Measurements from ENCODE around the gene PGP.

The PGP gene

DNA sequence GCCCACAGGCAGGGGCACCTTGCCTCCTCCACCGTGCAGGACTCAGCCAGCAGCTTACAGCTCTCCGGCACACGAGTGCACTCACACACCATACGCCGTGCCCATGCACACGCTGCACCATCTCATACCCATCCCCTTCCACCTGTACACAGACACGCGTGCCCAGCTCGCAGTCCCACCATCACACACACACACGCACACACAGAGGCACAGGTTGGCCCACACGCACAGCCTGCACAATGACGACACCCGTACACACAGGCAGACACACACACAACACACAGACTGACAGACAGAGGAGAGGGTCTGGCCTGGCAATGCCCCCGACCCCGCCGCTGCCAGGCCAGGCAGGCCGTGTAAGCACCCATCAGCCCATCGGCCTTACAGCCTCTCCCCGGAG, 30.3 kb downstream of the PGP start:
- Histone ChIP-seq H3K27ac (ENCODE audit: poor library complexity, severe bottlenecking) (no peak overlapping the region), H3K27me3 (ENCODE audit: insufficient read depth, poor library complexity, severe bottlenecking) (no peaks in the 10 kb centered on the region), H3K4me1 (ENCODE audit: insufficient read depth, poor library complexity, severe bottlenecking) (no peaks in the 10 kb centered on the region), H3K9me3 (ENCODE audit: severe bottlenecking) (no peaks in the 10 kb centered on the region), H3K36me3 (ENCODE audit: low read depth) (no peaks in the 10 kb centered on the region), H3K4me3 (ENCODE audit: severe bottlenecking) (no peak overlapping the region)
- no peak for DNase-seq (ENCODE audit: low spot score)
- no peak for ATAC-seq (ENCODE audit: low read depth)
- TF ChIP-seq, protein P1, sequence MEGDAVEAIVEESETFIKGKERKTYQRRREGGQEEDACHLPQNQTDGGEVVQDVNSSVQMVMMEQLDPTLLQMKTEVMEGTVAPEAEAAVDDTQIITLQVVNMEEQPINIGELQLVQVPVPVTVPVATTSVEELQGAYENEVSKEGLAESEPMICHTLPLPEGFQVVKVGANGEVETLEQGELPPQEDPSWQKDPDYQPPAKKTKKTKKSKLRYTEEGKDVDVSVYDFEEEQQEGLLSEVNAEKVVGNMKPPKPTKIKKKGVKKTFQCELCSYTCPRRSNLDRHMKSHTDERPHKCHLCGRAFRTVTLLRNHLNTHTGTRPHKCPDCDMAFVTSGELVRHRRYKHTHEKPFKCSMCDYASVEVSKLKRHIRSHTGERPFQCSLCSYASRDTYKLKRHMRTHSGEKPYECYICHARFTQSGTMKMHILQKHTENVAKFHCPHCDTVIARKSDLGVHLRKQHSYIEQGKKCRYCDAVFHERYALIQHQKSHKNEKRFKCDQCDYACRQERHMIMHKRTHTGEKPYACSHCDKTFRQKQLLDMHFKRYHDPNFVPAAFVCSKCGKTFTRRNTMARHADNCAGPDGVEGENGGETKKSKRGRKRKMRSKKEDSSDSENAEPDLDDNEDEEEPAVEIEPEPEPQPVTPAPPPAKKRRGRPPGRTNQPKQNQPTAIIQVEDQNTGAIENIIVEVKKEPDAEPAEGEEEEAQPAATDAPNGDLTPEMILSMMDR (IDR thresholded peaks at IDR 0.05; ENCODE audit: poor library complexity, severe bottlenecking), result no peak

DNA sequence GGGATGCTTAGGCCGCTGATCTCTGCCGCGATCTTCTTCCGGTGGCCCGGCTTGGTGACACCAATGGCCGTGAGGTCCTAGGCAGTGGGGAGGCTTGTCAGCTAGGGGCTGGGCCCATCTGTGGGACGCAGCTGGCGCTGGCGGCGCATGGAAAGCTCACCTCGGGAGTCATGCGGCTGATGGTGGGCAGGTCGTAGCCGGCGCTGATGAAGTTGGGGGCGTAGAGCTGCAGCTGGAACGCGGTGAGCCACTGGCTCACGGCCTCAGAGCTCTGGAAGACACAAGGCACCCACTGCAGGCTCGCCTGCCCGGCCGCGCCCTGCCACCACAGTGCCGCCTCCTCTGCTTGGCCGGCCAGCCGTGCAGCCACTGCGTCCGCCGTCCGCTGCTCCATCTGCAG, 31.0 kb downstream of the PGP start:
- ATAC-seq (ENCODE audit: low read depth) (no peak), DNase-seq (ENCODE audit: low spot score) (no peak)
- Histone ChIP-seq H3K27ac (ENCODE audit: poor library complexity, severe bottlenecking) (no peak overlapping the region), H3K9me3 (ENCODE audit: severe bottlenecking) (no peaks in the 10 kb centered on the region), H3K4me3 (ENCODE audit: severe bottlenecking) (no peak overlapping the region), H3K4me1 (ENCODE audit: insufficient read depth, poor library complexity, severe bottlenecking) (no peaks in the 10 kb centered on the region), H3K36me3 (ENCODE audit: low read depth) (no peaks in the 10 kb centered on the region), H3K27me3 (ENCODE audit: insufficient read depth, poor library complexity, severe bottlenecking) (no peaks in the 10 kb centered on the region)
- TF ChIP-seq, protein P1 (IDR thresholded peaks at IDR 0.05; ENCODE audit: poor library complexity, severe bottlenecking), result no peak

DNA sequence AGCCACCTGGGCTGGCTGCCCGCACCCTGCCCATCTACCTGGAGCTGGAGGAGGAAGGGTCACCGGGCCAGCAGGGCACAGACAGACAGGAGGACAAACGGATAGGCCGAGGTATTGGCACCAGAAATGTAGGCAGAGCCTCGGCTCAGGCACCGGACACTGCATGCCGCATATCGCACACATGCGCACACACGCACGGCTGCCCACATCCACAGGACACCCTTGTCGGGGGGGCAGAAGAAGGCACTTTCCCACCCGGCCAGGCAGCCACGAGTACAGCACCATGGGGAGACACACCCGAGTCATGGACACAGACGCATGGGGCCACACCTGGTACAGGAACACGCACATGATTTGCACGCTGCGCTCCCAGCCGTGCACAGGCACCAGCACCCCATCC, 32.7 kb downstream of the PGP start:
- DNase-seq (ENCODE audit: low spot score) (no peak), ATAC-seq (ENCODE audit: low read depth) (no peak)
- TF ChIP-seq, protein P1 (IDR thresholded peaks at IDR 0.05; ENCODE audit: poor library complexity, severe bottlenecking), result no peak
- Histone ChIP-seq H3K4me3 (ENCODE audit: severe bottlenecking) (no peak overlapping the region), H3K4me1 (ENCODE audit: insufficient read depth, poor library complexity, severe bottlenecking) (no peaks in the 10 kb centered on the region), H3K36me3 (ENCODE audit: low read depth) (peaks cover 12% of the 10 kb centered on the region), H3K9me3 (ENCODE audit: severe bottlenecking) (no peaks in the 10 kb centered on the region), H3K27me3 (ENCODE audit: insufficient read depth, poor library complexity, severe bottlenecking) (no peaks in the 10 kb centered on the region), H3K27ac (ENCODE audit: poor library complexity, severe bottlenecking) (no peak overlapping the region)

DNA sequence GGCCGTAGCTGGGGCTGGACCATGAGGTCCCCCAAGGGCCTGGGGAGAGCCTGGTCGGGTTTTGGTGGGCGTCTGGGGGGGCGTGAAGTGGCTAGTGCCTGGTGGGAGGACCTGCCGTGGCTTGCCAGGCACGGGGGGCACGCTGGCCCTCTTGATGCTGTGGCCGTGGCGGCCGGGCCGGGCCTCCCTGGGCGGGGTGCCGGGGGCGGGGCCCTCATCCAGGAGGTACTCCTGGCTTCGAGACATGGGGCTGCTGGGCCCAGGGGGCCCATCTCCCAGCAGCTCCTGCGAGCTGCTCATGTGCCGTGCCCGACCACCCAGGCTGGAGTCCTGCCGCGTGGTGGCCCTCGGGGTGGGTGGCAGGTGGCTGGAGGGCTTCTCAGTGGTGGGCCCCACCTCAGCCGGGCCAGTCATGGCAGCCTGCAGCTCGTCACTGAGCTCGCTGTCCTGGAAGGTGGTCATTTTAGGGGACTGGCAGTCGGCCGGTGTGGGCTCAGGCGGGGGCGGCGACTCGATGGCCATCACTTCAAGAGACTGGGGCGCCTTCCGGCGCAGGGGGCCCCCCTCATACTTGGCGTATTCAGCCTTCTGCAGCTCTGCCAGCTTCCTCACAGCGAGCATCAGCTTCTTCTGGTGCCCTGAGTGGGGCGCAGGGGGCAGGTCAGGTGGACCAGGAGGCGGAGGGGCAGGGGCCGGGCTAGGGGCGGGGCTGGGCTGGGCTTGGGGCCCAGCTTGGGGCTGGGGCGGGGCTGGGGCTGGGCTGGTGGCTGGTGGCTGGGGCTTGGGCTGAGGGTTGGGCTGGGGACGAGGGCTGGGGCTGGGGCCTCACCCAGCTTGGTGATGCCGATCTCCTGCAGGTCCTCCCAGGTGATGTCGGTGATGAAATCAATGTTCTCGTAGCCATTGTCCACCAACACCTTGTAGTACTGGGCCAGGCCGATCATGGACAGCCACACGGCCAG, 33.4 kb downstream of the PGP start:
- ATAC-seq (ENCODE audit: low read depth), result no peak
- no peak overlapping the region for H3K4me3 ChIP-seq (ENCODE audit: severe bottlenecking)
- peaks cover under 1% of the 10 kb centered on the region for H3K4me1 ChIP-seq (ENCODE audit: insufficient read depth, poor library complexity, severe bottlenecking)
- no peaks in the 10 kb centered on the region for H3K9me3 ChIP-seq (ENCODE audit: severe bottlenecking)
- no peak overlapping the region for H3K27ac ChIP-seq (ENCODE audit: poor library complexity, severe bottlenecking)
- H3K36me3 ChIP-seq (ENCODE audit: low read depth), result peaks cover 15% of the 10 kb centered on the region
- TF ChIP-seq, protein P1 (IDR thresholded peaks at IDR 0.05; ENCODE audit: poor library complexity, severe bottlenecking), result no peak
- DNase-seq (ENCODE audit: low spot score), result no peak
- H3K27me3 ChIP-seq (ENCODE audit: insufficient read depth, poor library complexity, severe bottlenecking), result no peaks in the 10 kb centered on the region

GRCh38 chr16:2180461-2180860, 34.2 kb downstream of the PGP start:
- ATAC-seq (ENCODE audit: low read depth) (no peak), DNase-seq (ENCODE audit: low spot score) (no peak)
- Histone ChIP-seq H3K9me3 (ENCODE audit: severe bottlenecking) (no peaks in the 10 kb centered on the region), H3K36me3 (ENCODE audit: low read depth) (peaks cover 23% of the 10 kb centered on the region), H3K27ac (ENCODE audit: poor library complexity, severe bottlenecking) (no peak overlapping the region), H3K27me3 (ENCODE audit: insufficient read depth, poor library complexity, severe bottlenecking) (no peaks in the 10 kb centered on the region), H3K4me3 (ENCODE audit: severe bottlenecking) (no peak overlapping the region), H3K4me1 (ENCODE audit: insufficient read depth, poor library complexity, severe bottlenecking) (peaks cover 5% of the 10 kb centered on the region)
- TF ChIP-seq, protein P1 (IDR thresholded peaks at IDR 0.05; ENCODE audit: poor library complexity, severe bottlenecking), result no peak
